Thymus (tissue), 11 donors: ENCODE data around the gene LIMS3. TPM values are rescaled to one million over a fixed set of nuclear protein-coding genes. Genes with fewer than 3 reads are reported as not detected.
"Not testable (repeated sequence)": the region's sequence is repeated elsewhere in the genome, so short reads cannot be mapped to it uniquely, and the experiment has no call there.

Experiments used
- DNase-seq, 9 donors: peaks; one replicate each; pipeline ENCODE4 v3.0.0-alpha.2; 2013; ENCODE audit warnings: low spot score in 9 of 9, low read depth in 6 of 9, missing footprints in 1 of 9
- H3K27ac ChIP-seq, 2 donors: one replicate each; pipeline ENCODE4 v1.5.1; 2013; ENCODE audit warnings: control low read depth in 1 of 2, low read depth in 1 of 2, low read length in 1 of 2, mild to moderate bottlenecking in 1 of 2, moderate library complexity in 1 of 2
- H3K27me3 ChIP-seq, 2 donors: one replicate each; pipeline ENCODE4 v1.5.1; 2013; ENCODE audit warnings: low read length in 1 of 2; ENCODE audit not compliant: control insufficient read depth in 2 of 2, insufficient read depth in 1 of 2
- H3K36me3 ChIP-seq, 2 donors: one replicate each; pipeline ENCODE4 v1.5.1; 2013; ENCODE audit warnings: low read length in 1 of 2, mild to moderate bottlenecking in 1 of 2, moderate library complexity in 1 of 2; ENCODE audit not compliant: control insufficient read depth in 2 of 2, insufficient read depth in 2 of 2
- H3K4me1 ChIP-seq, 2 donors: one replicate each; pipeline ENCODE4 v1.5.1; 2013; ENCODE audit warnings: low read length in 2 of 2; ENCODE audit not compliant: control insufficient read depth in 2 of 2, insufficient read depth in 2 of 2
- H3K4me3 ChIP-seq, 2 donors: one replicate each; pipeline ENCODE4 v1.5.1; 2013; ENCODE audit warnings: low read length in 2 of 2, control low read depth in 1 of 2, mild to moderate bottlenecking in 1 of 2
- H3K9me3 ChIP-seq, 2 donors: one replicate each; pipeline ENCODE4 v1.5.1; 2013; ENCODE audit warnings: low read length in 1 of 2, mild to moderate bottlenecking in 1 of 2; ENCODE audit not compliant: control insufficient read depth in 2 of 2, insufficient read depth in 1 of 2
- WGBS: extraction: QIAGEN DNeasy Blood & Tissue Kit; methylation state at CpG from one replicate; pipeline ENCODE4 v1.1.7; 2013; 5-methylcytosine and 5-hydroxymethylcytosine counted together
- polyA plus RNA-seq: library from polyadenylated mRNA; stranded (reverse); fragments of 200-250 nt; gene quantifications from one replicate; pipeline ENCODE4 v1.2.3, GENCODE V29; 2013
- total RNA-seq: library from RNA; stranded (reverse); fragments of 120-200 nt; gene quantifications from one replicate; pipeline ENCODE4 v1.2.4, GENCODE V29; 2013
- donor health status: healthy.

Gene LIMS3
- total and polyA plus RNA-seq, 2 donors = 0.59 to 0.94 TPM

GRCh38 chr2:109920162-109920561 is 21.7 kb downstream of the LIMS3 start:
- H3K4me3 ChIP-seq, H3K9me3 ChIP-seq, H3K4me1 ChIP-seq, DNase-seq, H3K27me3 ChIP-seq, H3K36me3 ChIP-seq, H3K27ac ChIP-seq: not testable (repeated sequence)
- no CpG with 5 or more reads among the region's 2 CpGs for WGBS

GRCh38 chr2:109921543-109922384 is 23.3 kb downstream of the LIMS3 start:
- not testable (repeated sequence) for H3K36me3 ChIP-seq, H3K9me3 ChIP-seq, H3K27me3 ChIP-seq, H3K4me3 ChIP-seq, DNase-seq, H3K27ac ChIP-seq, H3K4me1 ChIP-seq
- WGBS = no CpG with 5 or more reads among the region's 7 CpGs

GRCh38 chr2:109924481-109924880 is 26.0 kb downstream of the LIMS3 start:
- not testable (repeated sequence) for H3K27me3 ChIP-seq, DNase-seq, H3K36me3 ChIP-seq, H3K4me3 ChIP-seq, H3K9me3 ChIP-seq, H3K4me1 ChIP-seq, H3K27ac ChIP-seq
- WGBS = no CpG with 5 or more reads among the region's 2 CpGs

- not testable (repeated sequence) for H3K4me3 ChIP-seq, H3K36me3 ChIP-seq, DNase-seq, H3K9me3 ChIP-seq, H3K27me3 ChIP-seq, H3K4me1 ChIP-seq, H3K27ac ChIP-seq
- no CpG with 5 or more reads among the region's 4 CpGs for WGBS
Observed at GRCh38 chr2:109927803-109928202, 29.3 kb downstream of the LIMS3 start.

GRCh38 chr2:109929222-109929621 is 30.7 kb downstream of the LIMS3 start:
- not testable (repeated sequence) for H3K27me3 ChIP-seq, H3K9me3 ChIP-seq, H3K27ac ChIP-seq, H3K36me3 ChIP-seq, H3K4me3 ChIP-seq, DNase-seq, H3K4me1 ChIP-seq
- no CpG with 5 or more reads among the region's 1 CpG for WGBS

- H3K4me3 ChIP-seq, H3K27me3 ChIP-seq, H3K27ac ChIP-seq, H3K36me3 ChIP-seq, H3K4me1 ChIP-seq, H3K9me3 ChIP-seq, DNase-seq: not testable (repeated sequence)
- WGBS = no CpG with 5 or more reads among the region's 6 CpGs
Observed at GRCh38 chr2:109936534-109936933, 38.0 kb downstream of the LIMS3 start.

GRCh38 chr2:109945362-109945761 is 46.9 kb downstream of the LIMS3 start:
- H3K4me3 ChIP-seq, H3K9me3 ChIP-seq, H3K36me3 ChIP-seq, H3K27me3 ChIP-seq, DNase-seq, H3K4me1 ChIP-seq, H3K27ac ChIP-seq: not testable (repeated sequence)
- WGBS = no CpG with 5 or more reads among the region's 3 CpGs

- WGBS = no CpG with 5 or more reads among the region's 71 CpGs
- H3K9me3 ChIP-seq, H3K36me3 ChIP-seq, H3K4me3 ChIP-seq, H3K4me1 ChIP-seq, H3K27ac ChIP-seq, H3K27me3 ChIP-seq, DNase-seq: not testable (repeated sequence)
Observed at GRCh38 chr2:109947262-109947958, 48.9 kb downstream of the LIMS3 start.

- not testable (repeated sequence) for H3K4me1 ChIP-seq, H3K27me3 ChIP-seq, H3K4me3 ChIP-seq, H3K27ac ChIP-seq, H3K9me3 ChIP-seq, DNase-seq, H3K36me3 ChIP-seq
- no CpG with 5 or more reads among the region's 31 CpGs for WGBS
Observed at GRCh38 chr2:109947959-109948520, 49.6 kb downstream of the LIMS3 start.
